ES-I3 (cell line): ENCODE measurements around the gene MTHFD1L.

Experiments
- H3K36me3 ChIP-seq: 2 replicates; pipeline ENCODE4 v1.6.1; 2013; ENCODE audit warnings: mild to moderate bottlenecking, low read length, control low read depth, moderate library complexity; ENCODE audit not compliant: insufficient read depth
- H3K4me1 ChIP-seq: 2 replicates; pipeline ENCODE4 v1.6.1; 2013; ENCODE audit warnings: mild to moderate bottlenecking, control low read depth, low read length; ENCODE audit not compliant: insufficient read depth
- H3K9ac ChIP-seq: 2 replicates; pipeline ENCODE4 v1.6.1; 2013; ENCODE audit warnings: low read depth, mild to moderate bottlenecking, low read length, moderate library complexity
- H3K9me3 ChIP-seq: 2 replicates; pipeline ENCODE4 v1.6.1; 2013; ENCODE audit warnings: mild to moderate bottlenecking, low read length, moderate library complexity; ENCODE audit not compliant: control insufficient read depth, insufficient read depth

The MTHFD1L gene

GRCh38 chr6:150959166-150959565, 93.7 kb downstream of the MTHFD1L start:
- H3K4me1 ChIP-seq: no peaks in the 10 kb centered on the region
- H3K9me3 ChIP-seq: no peaks in the 10 kb centered on the region
- H3K36me3 ChIP-seq: peaks cover 6% of the 10 kb centered on the region
- H3K9ac ChIP-seq: no peak overlapping the region

- no peaks in the 10 kb centered on the region for H3K9me3 ChIP-seq
- no peaks in the 10 kb centered on the region for H3K4me1 ChIP-seq
- H3K9ac ChIP-seq: no peak overlapping the region
- peaks cover 15% of the 10 kb centered on the region; the same call in 1 of the 2 replicates for H3K36me3 ChIP-seq
Measured at GRCh38 chr6:150962436-150962835, 96.9 kb downstream of the MTHFD1L start.

DNA sequence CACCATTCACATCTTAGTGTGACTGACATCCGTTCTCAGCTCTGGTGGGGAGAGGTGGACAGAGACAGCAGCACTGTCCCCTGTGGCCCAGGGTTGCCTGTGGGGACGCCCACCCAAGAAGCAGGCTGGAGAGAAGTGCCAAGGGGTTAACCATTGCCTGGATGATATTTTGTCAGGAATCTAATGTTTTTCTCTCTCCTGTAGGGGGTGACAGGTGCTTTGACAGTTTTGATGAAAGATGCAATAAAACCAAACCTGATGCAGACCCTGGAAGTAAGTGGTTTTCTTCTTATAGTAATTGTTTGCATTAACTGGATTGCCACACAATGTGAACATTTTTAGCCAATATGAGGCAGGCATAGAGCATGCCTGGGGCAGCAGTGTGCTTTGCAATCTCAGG, 99.3 kb downstream of the MTHFD1L start:
- peaks cover 15% of the 10 kb centered on the region; the same call in 1 of the 2 replicates for H3K36me3 ChIP-seq
- no peak overlapping the region for H3K9ac ChIP-seq
- no peaks in the 10 kb centered on the region for H3K4me1 ChIP-seq
- H3K9me3 ChIP-seq: no peaks in the 10 kb centered on the region

GRCh38 chr6:150966786-150967185, 101.3 kb downstream of the MTHFD1L start:
- no peaks in the 10 kb centered on the region for H3K9me3 ChIP-seq
- peaks cover 13% of the 10 kb centered on the region; the same call in 1 of the 2 replicates for H3K36me3 ChIP-seq
- no peak overlapping the region for H3K9ac ChIP-seq
- no peaks in the 10 kb centered on the region for H3K4me1 ChIP-seq

DNA sequence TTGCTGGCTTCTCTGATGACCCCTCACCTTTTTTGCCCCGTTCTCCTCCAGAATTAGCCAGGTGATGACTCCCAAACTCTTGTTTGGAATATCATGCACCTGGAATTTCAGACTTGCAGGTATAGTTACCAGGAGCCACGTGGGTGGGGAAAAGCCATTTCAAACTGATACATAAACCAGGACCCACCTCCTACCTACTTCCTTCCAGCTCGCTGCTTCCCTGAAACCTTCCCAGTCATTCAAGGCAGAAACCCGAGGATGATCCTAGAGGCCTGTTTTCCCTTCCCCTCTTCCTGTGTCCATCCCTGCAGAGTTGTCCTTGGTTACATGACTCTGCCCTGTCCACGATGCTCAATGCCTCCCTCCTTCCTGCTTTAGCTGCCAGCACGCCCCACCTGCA, 101.9 kb downstream of the MTHFD1L start:
- no peaks in the 10 kb centered on the region for H3K9me3 ChIP-seq
- H3K9ac ChIP-seq: no peak overlapping the region
- H3K36me3 ChIP-seq: peaks cover 12% of the 10 kb centered on the region; the same call in 1 of the 2 replicates
- no peaks in the 10 kb centered on the region for H3K4me1 ChIP-seq

DNA sequence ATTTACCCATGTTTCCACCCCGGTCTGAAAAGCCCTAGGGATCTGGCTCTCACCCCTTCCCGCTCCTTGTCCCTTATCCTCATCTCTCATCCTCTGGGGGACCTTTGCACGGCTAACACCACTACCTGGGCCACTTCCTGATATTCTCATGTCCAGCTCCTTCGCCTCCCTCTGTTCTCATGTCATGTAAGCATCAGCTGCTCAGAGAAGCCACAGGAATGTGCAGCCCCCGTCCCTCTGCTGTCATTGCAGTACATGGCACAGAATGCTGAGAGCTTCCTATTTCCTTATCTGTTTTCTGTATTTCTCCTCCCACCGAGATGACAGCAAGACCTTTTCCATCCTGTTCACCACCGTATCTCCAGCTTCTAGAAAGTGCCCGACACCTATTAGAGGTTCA, 102.4 kb downstream of the MTHFD1L start:
- peaks cover 13% of the 10 kb centered on the region for H3K36me3 ChIP-seq
- H3K4me1 ChIP-seq: no peaks in the 10 kb centered on the region
- no peak overlapping the region for H3K9ac ChIP-seq
- no peaks in the 10 kb centered on the region for H3K9me3 ChIP-seq

- no peaks in the 10 kb centered on the region for H3K9me3 ChIP-seq
- no peak overlapping the region for H3K9ac ChIP-seq
- peaks cover 25% of the 10 kb centered on the region for H3K36me3 ChIP-seq
- no peaks in the 10 kb centered on the region for H3K4me1 ChIP-seq
Measured at GRCh38 chr6:150969901-150970300, 104.4 kb downstream of the MTHFD1L start.

DNA sequence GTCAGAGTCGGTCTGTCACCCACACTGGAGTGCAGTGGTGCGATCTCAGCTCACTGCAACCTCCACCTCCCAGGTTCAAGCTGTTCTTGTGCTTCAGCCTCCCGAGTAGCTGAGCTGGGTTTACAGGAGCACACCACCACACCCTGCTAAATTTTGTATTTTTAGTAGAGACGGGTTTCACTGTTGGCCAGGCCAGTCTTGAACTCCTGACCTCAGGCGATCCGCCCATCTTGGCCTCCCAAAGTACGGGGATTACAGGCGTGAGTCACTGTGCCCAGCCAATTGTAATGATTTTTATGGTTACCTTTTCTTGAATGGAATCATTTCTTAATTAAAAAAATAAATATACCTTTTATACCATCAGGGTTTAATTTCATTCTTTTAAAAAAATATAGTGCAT, 105.7 kb downstream of the MTHFD1L start:
- H3K36me3 ChIP-seq: peaks cover 19% of the 10 kb centered on the region
- H3K9ac ChIP-seq: no peak overlapping the region
- H3K4me1 ChIP-seq: no peaks in the 10 kb centered on the region

GRCh38 chr6:150975136-150975535, 109.6 kb downstream of the MTHFD1L start:
- no peaks in the 10 kb centered on the region for H3K4me1 ChIP-seq
- no peak overlapping the region for H3K9ac ChIP-seq
- peaks cover 16% of the 10 kb centered on the region for H3K36me3 ChIP-seq

More for the DNA sequence above, 105.7 kb downstream of the MTHFD1L start:
- no peaks in the 10 kb centered on the region for H3K9me3 ChIP-seq

DNA sequence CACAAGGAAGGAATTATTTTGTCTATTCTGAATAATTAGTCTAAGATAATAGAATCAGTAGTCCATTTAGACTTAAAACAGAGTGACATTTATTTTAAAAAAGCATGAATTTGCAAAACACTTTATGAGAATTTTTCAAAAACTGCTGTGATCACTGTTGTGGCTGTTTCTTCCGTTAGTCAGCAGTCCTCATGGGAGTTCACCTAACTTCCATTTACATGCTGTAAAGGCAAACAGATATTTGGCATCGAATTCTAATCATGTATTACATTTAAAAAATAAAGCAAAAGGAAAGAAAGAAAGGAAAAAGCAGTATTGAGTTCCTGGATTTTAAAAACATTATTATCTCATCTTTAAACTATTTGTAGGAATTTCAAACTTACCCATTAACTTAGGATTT, 111.8 kb downstream of the MTHFD1L start:
- H3K36me3 ChIP-seq: peaks cover 16% of the 10 kb centered on the region
- H3K4me1 ChIP-seq: no peaks in the 10 kb centered on the region
- no peak overlapping the region for H3K9ac ChIP-seq
- H3K9me3 ChIP-seq: no peaks in the 10 kb centered on the region

More at GRCh38 chr6:150975136-150975535, 109.6 kb downstream of the MTHFD1L start:
- H3K9me3 ChIP-seq: no peaks in the 10 kb centered on the region

GRCh38 chr6:150978624-150979023, 113.1 kb downstream of the MTHFD1L start:
- no peaks in the 10 kb centered on the region for H3K9me3 ChIP-seq
- no peaks in the 10 kb centered on the region for H3K4me1 ChIP-seq
- no peak overlapping the region for H3K9ac ChIP-seq
- H3K36me3 ChIP-seq: peaks cover 7% of the 10 kb centered on the region

GRCh38 chr6:150979826-150980350, 114.4 kb downstream of the MTHFD1L start:
- Histone ChIP-seq H3K4me1 (no peaks in the 10 kb centered on the region), H3K36me3 (no peaks in the 10 kb centered on the region; the same call in 1 of the 2 replicates), H3K9me3 (no peaks in the 10 kb centered on the region), H3K9ac (no peak overlapping the region)

GRCh38 chr6:150981095-150981494, 115.6 kb downstream of the MTHFD1L start:
- Histone ChIP-seq H3K9ac (no peak overlapping the region), H3K9me3 (no peaks in the 10 kb centered on the region), H3K36me3 (no peaks in the 10 kb centered on the region), H3K4me1 (0 out of 2 replicates have a peak, but pooled peaks cover 4% of the 10 kb centered on the region)

- Histone ChIP-seq H3K9ac (no peak overlapping the region), H3K4me1 (0 out of 2 replicates have a peak, but pooled peaks cover 4% of the 10 kb centered on the region)
Measured at GRCh38 chr6:150981669-150982068, 116.2 kb downstream of the MTHFD1L start.

DNA sequence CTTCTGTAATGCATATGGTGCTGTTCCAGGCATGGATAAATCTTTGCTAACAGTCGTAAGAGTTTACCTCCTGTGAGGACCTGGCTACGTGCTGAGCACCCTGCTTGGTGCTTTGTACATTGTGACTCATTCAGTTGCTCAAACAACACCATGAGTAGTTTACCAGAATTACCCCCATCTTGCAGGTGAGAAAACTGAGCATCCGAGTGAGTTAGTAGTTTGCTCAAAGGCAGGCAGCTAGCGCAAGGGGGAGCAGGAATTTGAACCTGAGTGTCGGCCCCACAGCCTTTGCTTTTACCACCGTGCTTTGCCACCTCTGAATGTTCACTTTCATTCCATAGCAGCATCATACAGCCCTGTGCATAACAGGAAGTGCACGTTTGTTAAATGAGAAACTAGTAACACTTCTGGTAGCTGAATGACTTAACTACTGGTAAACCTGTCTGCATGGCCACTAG, 121.9 kb downstream of the MTHFD1L start:
- Histone ChIP-seq H3K4me1 (0 out of 2 replicates have a peak, but pooled peaks cover 4% of the 10 kb centered on the region), H3K36me3 (no peaks in the 10 kb centered on the region), H3K9me3 (no peaks in the 10 kb centered on the region), H3K9ac (no peak overlapping the region)

More at GRCh38 chr6:150981669-150982068, 116.2 kb downstream of the MTHFD1L start:
- Histone ChIP-seq H3K36me3 (no peaks in the 10 kb centered on the region), H3K9me3 (no peaks in the 10 kb centered on the region)
